ENCODE measurements around the gene SOX11. TPM values are rescaled to one million over a fixed set of nuclear protein-coding genes. Genes with fewer than 3 reads are reported as not detected.
"Not testable (repeated sequence)": the region's sequence is repeated elsewhere in the genome, so short reads cannot be mapped to it uniquely, and the experiment has no call there.

Gene SOX11
- polyA plus RNA-seq (not detected in 3 replicates), polyA minus RNA-seq (not detected in 3 replicates)
- not detected for polyA plus RNA-seq (2011; ENCODE audit: low read depth)
- polyA plus RNA-seq (2011; cell fraction: cytosol; rRNA removed) = not detected in 2 replicates
- polyA plus RNA-seq (2011; cell fraction: nucleus; rRNA removed) = not detected in 2 replicates
- polyA plus RNA-seq (2012; ENCODE audit: low replicate concordance) = not detected in 2 replicates
- polyA minus RNA-seq (2011; cell fraction: cytosol; rRNA and poly(A)+ RNA removed) = not detected
- not detected in 2 replicates for polyA minus RNA-seq (2011; cell fraction: nucleus; rRNA and poly(A)+ RNA removed)

- H3K27me3 ChIP-seq (ENCODE audit: control insufficient read depth, extremely low read depth, insufficient read depth, low read length) = peaks cover 66% of the 10 kb centered on the region
- no peak within 1 kb of the TSS for H3K4me2 ChIP-seq (ENCODE audit: control insufficient read depth, extremely low read depth, insufficient read depth, low read depth, low read length)
- TF ChIP-seq CTCF (optimal IDR thresholded peaks at IDR 0.05 in 1 of 3, IDR thresholded peaks at IDR 0.05 in 1 of 3, conservative IDR thresholded peaks at IDR 0.05 in 1 of 3; ENCODE audit: extremely low read depth in 1 of 3, insufficient read depth in 2 of 3, low read length in 3 of 3) (no peak), EZH2 (IDR thresholded peaks at IDR 0.05; ENCODE audit: low read length) (no peak)
- no peak within 1 kb of the TSS for H3K4me3 ChIP-seq (ENCODE audit: control insufficient read depth in 2 of 3, extremely low read depth in 1 of 3, insufficient read depth in 2 of 3, low read depth in 1 of 3, low read length in 3 of 3)
- H4K20me1 ChIP-seq (ENCODE audit: control insufficient read depth, extremely low read depth, insufficient read depth, low read length) = no peaks in the 10 kb centered on the region
- H3K9me3 ChIP-seq (ENCODE audit: control insufficient read depth, low read depth, low read length) = no peaks in the 10 kb centered on the region
- no peak within 1 kb of the TSS for H3K27ac ChIP-seq (ENCODE audit: control insufficient read depth, insufficient read depth, low read length)
- no peaks in the 10 kb centered on the region for H3K4me1 ChIP-seq (ENCODE audit: control insufficient read depth, extremely low read depth, insufficient read depth, low read length)
- no peak within 1 kb of the TSS for H2AFZ ChIP-seq (ENCODE audit: control insufficient read depth, low read length)
- no peaks in the 10 kb centered on the region for H3K9me1 ChIP-seq (ENCODE audit: control insufficient read depth, extremely low read depth, insufficient read depth, low read length)
- DNase-seq (ENCODE audit: low read depth, low spot score) = no peak
- H3K79me2 ChIP-seq (ENCODE audit: control insufficient read depth, insufficient read depth, low read length) = no peaks in the 10 kb centered on the region
- H3K9ac ChIP-seq (ENCODE audit: control insufficient read depth, extremely low read depth, insufficient read depth, low read length) = no peak within 1 kb of the TSS
- dilution Hi-C loops (cut with MboI; ENCODE audit: extremely low pct_ligation_motif_present, low sequenced_read_pairs) = no loop called here
- no peak for FAIRE-seq
- no peaks in the 10 kb centered on the region for H3K36me3 ChIP-seq (ENCODE audit: control insufficient read depth in 2 of 2, extremely low read depth in 1 of 2, insufficient read depth in 2 of 2, low read length in 2 of 2)
These were observed at the start of gene SOX11 for GRCh38 chr2:5691985-5692529. Gene SOX11 (plus strand): TSS chr2:5692384. CDS start chr2:5692722, 338 bp downstream.

DNA sequence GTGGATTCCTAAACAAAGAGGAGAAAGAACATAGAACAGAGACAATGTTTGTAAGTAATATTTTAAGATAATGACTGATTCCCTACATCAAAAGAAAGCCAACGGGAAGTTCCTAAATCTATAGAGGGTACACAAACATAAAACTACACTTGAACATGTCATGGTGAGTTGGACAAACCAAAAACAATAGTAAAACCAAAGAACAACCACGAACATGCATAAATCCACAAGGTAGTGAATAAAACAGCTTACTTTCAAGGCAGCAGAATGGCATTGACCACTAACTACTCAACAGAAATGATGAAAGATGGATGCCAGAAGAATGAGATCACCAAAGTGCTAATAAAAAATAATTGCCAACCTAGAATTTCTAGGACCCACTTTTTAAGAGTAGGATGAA is 39.5 kb upstream of the SOX11 start:
- H2AFZ ChIP-seq (ENCODE audit: control insufficient read depth, low read length); H3K9ac ChIP-seq (ENCODE audit: control insufficient read depth, extremely low read depth, insufficient read depth, low read length); H3K4me3 ChIP-seq (ENCODE audit: control insufficient read depth in 2 of 3, extremely low read depth in 1 of 3, insufficient read depth in 2 of 3, low read depth in 1 of 3, low read length in 3 of 3); dilution Hi-C loops (cut with MboI; ENCODE audit: extremely low pct_ligation_motif_present, low sequenced_read_pairs); H3K9me3 ChIP-seq (ENCODE audit: control insufficient read depth, low read depth, low read length); H3K4me2 ChIP-seq (ENCODE audit: control insufficient read depth, extremely low read depth, insufficient read depth, low read depth, low read length); H3K36me3 ChIP-seq (ENCODE audit: control insufficient read depth in 2 of 2, extremely low read depth in 1 of 2, insufficient read depth in 2 of 2, low read length in 2 of 2); H3K9me1 ChIP-seq (ENCODE audit: control insufficient read depth, extremely low read depth, insufficient read depth, low read length); H3K27me3 ChIP-seq (ENCODE audit: control insufficient read depth, extremely low read depth, insufficient read depth, low read length); H3K27ac ChIP-seq (ENCODE audit: control insufficient read depth, insufficient read depth, low read length); H3K4me1 ChIP-seq (ENCODE audit: control insufficient read depth, extremely low read depth, insufficient read depth, low read length); DNase-seq (ENCODE audit: low read depth, low spot score); H4K20me1 ChIP-seq (ENCODE audit: control insufficient read depth, extremely low read depth, insufficient read depth, low read length); H3K79me2 ChIP-seq (ENCODE audit: control insufficient read depth, insufficient read depth, low read length); FAIRE-seq: not testable (repeated sequence)

- H2AFZ ChIP-seq (ENCODE audit: control insufficient read depth, low read length); H4K20me1 ChIP-seq (ENCODE audit: control insufficient read depth, extremely low read depth, insufficient read depth, low read length); DNase-seq (ENCODE audit: low read depth, low spot score); H3K4me3 ChIP-seq (ENCODE audit: control insufficient read depth in 2 of 3, extremely low read depth in 1 of 3, insufficient read depth in 2 of 3, low read depth in 1 of 3, low read length in 3 of 3); H3K9me3 ChIP-seq (ENCODE audit: control insufficient read depth, low read depth, low read length); dilution Hi-C loops (cut with MboI; ENCODE audit: extremely low pct_ligation_motif_present, low sequenced_read_pairs); H3K4me1 ChIP-seq (ENCODE audit: control insufficient read depth, extremely low read depth, insufficient read depth, low read length); H3K36me3 ChIP-seq (ENCODE audit: control insufficient read depth in 2 of 2, extremely low read depth in 1 of 2, insufficient read depth in 2 of 2, low read length in 2 of 2); H3K4me2 ChIP-seq (ENCODE audit: control insufficient read depth, extremely low read depth, insufficient read depth, low read depth, low read length); H3K9me1 ChIP-seq (ENCODE audit: control insufficient read depth, extremely low read depth, insufficient read depth, low read length); FAIRE-seq; H3K9ac ChIP-seq (ENCODE audit: control insufficient read depth, extremely low read depth, insufficient read depth, low read length); H3K27me3 ChIP-seq (ENCODE audit: control insufficient read depth, extremely low read depth, insufficient read depth, low read length); H3K27ac ChIP-seq (ENCODE audit: control insufficient read depth, insufficient read depth, low read length); H3K79me2 ChIP-seq (ENCODE audit: control insufficient read depth, insufficient read depth, low read length): not testable (repeated sequence)
These were observed 38.4 kb upstream of the SOX11 start for GRCh38 chr2:5653756-5654155.

Data from keratinocyte (primary cell).